KMS-11 (cell line): ENCODE results near the gene COMP.

Experiments used
- H2AFZ ChIP-seq: fragments of 200-600 bp; sonication (generic); 2 replicates; pipeline ENCODE4 v1.6.1; 2016; ENCODE audit warnings: antibody characterized with exemption, mixed run types, low read depth
- H3K27ac ChIP-seq: fragments of 200-600 bp; sonication (generic); 2 replicates; pipeline ENCODE4 v1.6.1; 2016; ENCODE audit warnings: mild to moderate bottlenecking, mixed run types
- H3K27me3 ChIP-seq: fragments of 200-600 bp; sonication (generic); 2 replicates; pipeline ENCODE4 v1.6.1; 2017; ENCODE audit warnings: mild to moderate bottlenecking, low read depth, mixed run types, moderate library complexity; ENCODE audit not compliant: insufficient read depth
- H3K36me3 ChIP-seq: fragments of 200-600 bp; sonication (generic); 2 replicates; pipeline ENCODE4 v1.6.1; 2017; ENCODE audit warnings: mild to moderate bottlenecking, mixed run types; ENCODE audit not compliant: insufficient read depth
- H3K4me1 ChIP-seq: fragments of 200-600 bp; sonication (generic); 2 replicates; pipeline ENCODE4 v1.6.1; 2016; ENCODE audit warnings: mild to moderate bottlenecking, low read depth, mixed run types; ENCODE audit not compliant: poor library complexity, severe bottlenecking
- H3K4me2 ChIP-seq: fragments of 200-600 bp; sonication (generic); 2 replicates; pipeline ENCODE4 v1.7.0; 2016; ENCODE audit warnings: mild to moderate bottlenecking, mixed run types
- H3K4me3 ChIP-seq: fragments of 200-600 bp; sonication (generic); IDR thresholded peaks from 2 replicates; pipeline ENCODE4 v1.6.1; 2017; ENCODE audit warnings: low read depth, low read length, mixed read lengths; ENCODE audit not compliant: insufficient read depth
- H3K79me2 ChIP-seq: fragments of 200-600 bp; sonication (generic); 2 replicates; pipeline ENCODE4 v1.6.1; 2016; ENCODE audit warnings: low read depth, mixed run types; ENCODE audit not compliant: insufficient read depth
- H3K9ac ChIP-seq: fragments of 200-600 bp; sonication (generic); 2 replicates; pipeline ENCODE4 v1.6.1; 2016; ENCODE audit warnings: mild to moderate bottlenecking, mixed run types
- H4K20me1 ChIP-seq: fragments of 200-600 bp; sonication (generic); 2 replicates; pipeline ENCODE4 v1.6.1; 2016; ENCODE audit warnings: mild to moderate bottlenecking, mixed run types; ENCODE audit not compliant: insufficient read depth
- TF ChIP-seq, protein P1 (sequence below): fragments of 200-600 bp; sonication (generic); conservative IDR thresholded peaks from 2 replicates; pipeline ENCODE4 v1.6.1; 2017; ENCODE audit warnings: low read depth, mild to moderate bottlenecking, antibody characterized with exemption, low read length, moderate library complexity, mixed read lengths

Gene COMP

GRCh38 chr19:18742838-18743783 is 48.0 kb downstream of the COMP start:
- H4K20me1 ChIP-seq, result no peaks in the 10 kb centered on the region
- H3K27me3 ChIP-seq, result no peaks in the 10 kb centered on the region
- no peak overlapping the region for H3K4me3 ChIP-seq
- no peaks in the 10 kb centered on the region for H3K36me3 ChIP-seq
- TF ChIP-seq, protein P1, sequence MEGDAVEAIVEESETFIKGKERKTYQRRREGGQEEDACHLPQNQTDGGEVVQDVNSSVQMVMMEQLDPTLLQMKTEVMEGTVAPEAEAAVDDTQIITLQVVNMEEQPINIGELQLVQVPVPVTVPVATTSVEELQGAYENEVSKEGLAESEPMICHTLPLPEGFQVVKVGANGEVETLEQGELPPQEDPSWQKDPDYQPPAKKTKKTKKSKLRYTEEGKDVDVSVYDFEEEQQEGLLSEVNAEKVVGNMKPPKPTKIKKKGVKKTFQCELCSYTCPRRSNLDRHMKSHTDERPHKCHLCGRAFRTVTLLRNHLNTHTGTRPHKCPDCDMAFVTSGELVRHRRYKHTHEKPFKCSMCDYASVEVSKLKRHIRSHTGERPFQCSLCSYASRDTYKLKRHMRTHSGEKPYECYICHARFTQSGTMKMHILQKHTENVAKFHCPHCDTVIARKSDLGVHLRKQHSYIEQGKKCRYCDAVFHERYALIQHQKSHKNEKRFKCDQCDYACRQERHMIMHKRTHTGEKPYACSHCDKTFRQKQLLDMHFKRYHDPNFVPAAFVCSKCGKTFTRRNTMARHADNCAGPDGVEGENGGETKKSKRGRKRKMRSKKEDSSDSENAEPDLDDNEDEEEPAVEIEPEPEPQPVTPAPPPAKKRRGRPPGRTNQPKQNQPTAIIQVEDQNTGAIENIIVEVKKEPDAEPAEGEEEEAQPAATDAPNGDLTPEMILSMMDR, result no peak
- H3K9ac ChIP-seq, result no peak overlapping the region
- no peak overlapping the region for H3K4me2 ChIP-seq
- no peak overlapping the region for H2AFZ ChIP-seq
- no peak overlapping the region for H3K27ac ChIP-seq
- no peaks in the 10 kb centered on the region for H3K4me1 ChIP-seq
- no peaks in the 10 kb centered on the region for H3K79me2 ChIP-seq

DNA sequence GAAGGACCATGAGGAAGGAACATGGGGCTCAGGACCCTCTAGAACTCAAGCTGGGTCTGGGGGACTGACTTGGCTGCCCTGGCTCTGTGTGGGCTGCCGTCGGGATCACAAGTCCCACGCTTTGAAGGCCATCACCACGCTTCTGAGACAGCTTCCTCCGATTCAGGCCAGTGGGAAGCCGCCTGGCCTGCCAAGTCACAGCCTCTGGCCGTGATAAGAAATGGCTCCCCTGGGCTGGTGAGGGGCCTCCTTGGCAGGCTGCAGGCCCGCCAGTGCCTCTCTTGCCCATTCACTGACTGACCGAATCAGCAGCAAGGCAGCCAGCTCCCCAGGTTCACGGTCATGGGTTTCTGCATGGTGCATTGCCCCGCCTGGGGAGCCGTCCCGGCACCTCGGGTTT is 48.8 kb downstream of the COMP start:
- H3K27me3 ChIP-seq, result no peaks in the 10 kb centered on the region
- no peak overlapping the region for H3K4me2 ChIP-seq
- no peaks in the 10 kb centered on the region for H3K4me1 ChIP-seq
- no peak overlapping the region for H3K27ac ChIP-seq
- no peak overlapping the region for H2AFZ ChIP-seq
- H4K20me1 ChIP-seq, result no peaks in the 10 kb centered on the region
- H3K9ac ChIP-seq, result no peak overlapping the region
- H3K79me2 ChIP-seq, result no peaks in the 10 kb centered on the region
- no peaks in the 10 kb centered on the region for H3K36me3 ChIP-seq
- no peak overlapping the region for H3K4me3 ChIP-seq
- TF ChIP-seq, protein P1, result no peak

GRCh38 chr19:18741124-18742121 is 49.7 kb downstream of the COMP start:
- no peaks in the 10 kb centered on the region for H3K4me1 ChIP-seq
- no peak overlapping the region for H3K4me2 ChIP-seq
- no peaks in the 10 kb centered on the region for H3K27me3 ChIP-seq
- no peaks in the 10 kb centered on the region for H3K79me2 ChIP-seq
- no peak overlapping the region for H2AFZ ChIP-seq
- no peak overlapping the region for H3K27ac ChIP-seq
- H3K4me3 ChIP-seq, result no peak overlapping the region
- no peak overlapping the region for H3K9ac ChIP-seq
- no peaks in the 10 kb centered on the region for H4K20me1 ChIP-seq
- H3K36me3 ChIP-seq, result no peaks in the 10 kb centered on the region
- TF ChIP-seq, protein P1, result no peak

- Histone ChIP-seq H3K4me1 (no peaks in the 10 kb centered on the region), H2AFZ (no peak overlapping the region), H3K36me3 (no peaks in the 10 kb centered on the region), H3K79me2 (no peaks in the 10 kb centered on the region), H3K27ac (no peak overlapping the region), H3K4me2 (no peak overlapping the region), H3K9ac (no peak overlapping the region), H3K27me3 (no peaks in the 10 kb centered on the region), H4K20me1 (no peaks in the 10 kb centered on the region), H3K4me3 (no peak overlapping the region)
- TF ChIP-seq, protein P1, result no peak
Measured at GRCh38 chr19:18738961-18739690, 52.0 kb downstream of the COMP start.
